Measurements from ENCODE around the gene CAMKV.
"Not testable (repeated sequence)": the region's sequence is repeated elsewhere in the genome, so short reads cannot be mapped to it uniquely, and the experiment has no call there.

Gene CAMKV

DNA sequence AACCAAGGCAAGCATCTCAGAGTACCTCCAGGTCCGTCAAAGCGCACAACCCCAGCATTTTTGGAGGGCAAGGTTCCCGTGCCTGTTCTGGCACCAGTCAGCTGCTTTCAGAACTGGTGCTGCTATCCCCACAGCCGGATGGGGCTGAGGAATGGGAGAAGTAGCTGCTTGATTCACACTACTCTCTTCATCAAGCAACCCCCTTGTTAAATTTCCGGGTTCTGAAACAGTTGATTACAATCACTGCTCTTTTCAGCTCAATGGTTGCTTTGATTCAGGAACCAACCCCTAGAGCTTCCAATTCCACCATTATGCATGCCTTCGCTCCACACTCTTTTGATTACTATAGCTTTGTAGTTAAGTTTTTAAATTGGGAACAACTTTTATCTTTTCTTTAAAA is 43.7 kb downstream of the CAMKV start:
- no peak overlapping the region for H3K27ac ChIP-seq
- TF ChIP-seq, protein P1, sequence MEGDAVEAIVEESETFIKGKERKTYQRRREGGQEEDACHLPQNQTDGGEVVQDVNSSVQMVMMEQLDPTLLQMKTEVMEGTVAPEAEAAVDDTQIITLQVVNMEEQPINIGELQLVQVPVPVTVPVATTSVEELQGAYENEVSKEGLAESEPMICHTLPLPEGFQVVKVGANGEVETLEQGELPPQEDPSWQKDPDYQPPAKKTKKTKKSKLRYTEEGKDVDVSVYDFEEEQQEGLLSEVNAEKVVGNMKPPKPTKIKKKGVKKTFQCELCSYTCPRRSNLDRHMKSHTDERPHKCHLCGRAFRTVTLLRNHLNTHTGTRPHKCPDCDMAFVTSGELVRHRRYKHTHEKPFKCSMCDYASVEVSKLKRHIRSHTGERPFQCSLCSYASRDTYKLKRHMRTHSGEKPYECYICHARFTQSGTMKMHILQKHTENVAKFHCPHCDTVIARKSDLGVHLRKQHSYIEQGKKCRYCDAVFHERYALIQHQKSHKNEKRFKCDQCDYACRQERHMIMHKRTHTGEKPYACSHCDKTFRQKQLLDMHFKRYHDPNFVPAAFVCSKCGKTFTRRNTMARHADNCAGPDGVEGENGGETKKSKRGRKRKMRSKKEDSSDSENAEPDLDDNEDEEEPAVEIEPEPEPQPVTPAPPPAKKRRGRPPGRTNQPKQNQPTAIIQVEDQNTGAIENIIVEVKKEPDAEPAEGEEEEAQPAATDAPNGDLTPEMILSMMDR (conservative IDR thresholded peaks at IDR 0.05): no peak

DNA sequence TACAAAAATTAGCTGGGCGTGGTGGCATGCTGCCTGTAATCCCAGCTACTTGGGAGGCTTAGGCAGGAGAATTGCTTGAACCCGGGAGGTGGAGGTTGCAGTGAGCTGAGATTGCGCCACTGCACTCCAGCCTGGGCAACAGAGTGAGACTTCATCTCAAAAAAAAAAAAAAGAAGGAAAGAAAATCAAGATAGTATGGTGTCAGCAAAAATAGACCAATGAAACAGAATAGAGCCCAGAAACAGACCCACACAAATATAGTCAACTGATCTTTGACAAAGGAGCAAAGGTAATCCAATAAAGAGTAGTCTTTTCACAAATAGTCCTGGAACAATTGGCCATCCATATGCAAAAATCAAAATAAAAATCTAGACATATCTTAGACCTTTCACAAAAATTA is 46.6 kb downstream of the CAMKV start:
- not testable (repeated sequence) for H3K27ac ChIP-seq

DNA sequence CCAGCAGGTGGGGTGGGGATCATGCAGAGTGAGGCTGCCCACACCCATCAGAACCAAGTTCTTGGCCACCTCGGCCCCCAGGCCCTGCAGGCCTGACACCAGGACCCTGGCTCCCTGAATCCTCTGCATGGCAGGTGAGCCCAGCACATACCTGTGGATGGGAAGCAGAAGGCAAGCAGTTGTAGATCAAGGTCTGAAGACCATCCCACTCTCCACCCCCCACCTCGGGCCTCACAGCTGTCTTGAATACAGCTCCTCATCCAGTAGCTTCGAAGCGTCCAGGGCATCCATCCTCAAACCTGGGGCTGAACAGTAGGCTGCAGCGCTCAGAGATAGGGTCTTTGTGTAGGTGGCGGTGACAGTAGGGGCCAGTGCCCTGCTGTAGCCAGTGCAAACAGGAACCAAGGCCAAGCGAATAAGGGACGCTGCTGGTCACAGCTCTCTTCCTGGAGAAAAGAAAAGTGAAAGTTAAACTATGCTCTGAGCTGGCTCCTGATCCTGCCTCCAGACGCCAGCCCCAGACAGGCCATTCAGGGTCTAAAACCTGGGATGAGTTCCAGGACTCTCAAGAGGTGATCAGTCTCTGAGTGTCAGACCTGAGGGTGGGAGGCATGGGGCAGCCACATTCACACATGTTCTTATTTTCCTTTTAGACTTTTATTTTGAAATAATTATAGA is 56.1 kb downstream of the CAMKV start, which contains the start of gene UBA7:
Gene UBA7 (minus strand): TSS at position 457 of the 678 bp plus-strand sequence. CDS start 166 bp downstream, at position 291.
- TF ChIP-seq, protein P1 (conservative IDR thresholded peaks at IDR 0.05): no peak
- peak within 1 kb of the TSS; percentile 45 for H3K27ac ChIP-seq

DNA sequence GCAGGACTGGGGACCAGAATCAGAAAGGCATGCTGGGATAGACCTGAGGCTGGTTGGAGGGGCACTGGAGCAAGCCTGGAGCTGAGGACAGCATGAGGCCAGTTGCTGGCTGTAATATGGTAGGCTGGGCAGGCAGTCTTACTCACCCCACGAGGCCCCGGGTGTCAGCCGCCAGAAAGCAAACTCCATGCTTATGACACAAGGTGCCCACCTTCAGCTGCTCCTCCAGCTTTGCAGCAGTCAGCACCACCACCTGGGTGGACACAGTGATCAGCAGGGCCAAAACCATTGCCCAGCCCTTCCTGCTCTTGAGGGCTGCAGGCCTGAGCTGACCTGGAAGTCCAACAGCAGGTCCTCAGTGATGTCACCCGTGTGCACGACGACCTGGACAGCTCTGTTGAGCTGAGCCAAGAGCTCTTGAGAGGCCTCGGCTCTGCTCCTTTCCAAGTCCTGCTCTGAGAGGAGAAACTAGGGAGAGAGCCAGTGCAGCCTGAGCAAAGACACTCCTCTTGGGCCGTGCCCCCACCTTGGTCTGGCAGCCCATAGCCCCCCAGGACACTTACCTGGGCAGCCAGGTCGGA is 56.7 kb downstream of the CAMKV start:
- H3K27ac ChIP-seq: peak overlapping the region; percentile 45
- TF ChIP-seq, protein P1 (conservative IDR thresholded peaks at IDR 0.05): no peak

Measured in VCaP (cell line).